ENCODE results near the gene MSANTD1. TPM values are rescaled to one million over a fixed set of nuclear protein-coding genes. Genes with fewer than 3 reads are reported as not detected.

Gene MSANTD1
- total and polyA plus RNA-seq, 7 donors = 0.11 to 0.94 (median 0.34) TPM

DNA sequence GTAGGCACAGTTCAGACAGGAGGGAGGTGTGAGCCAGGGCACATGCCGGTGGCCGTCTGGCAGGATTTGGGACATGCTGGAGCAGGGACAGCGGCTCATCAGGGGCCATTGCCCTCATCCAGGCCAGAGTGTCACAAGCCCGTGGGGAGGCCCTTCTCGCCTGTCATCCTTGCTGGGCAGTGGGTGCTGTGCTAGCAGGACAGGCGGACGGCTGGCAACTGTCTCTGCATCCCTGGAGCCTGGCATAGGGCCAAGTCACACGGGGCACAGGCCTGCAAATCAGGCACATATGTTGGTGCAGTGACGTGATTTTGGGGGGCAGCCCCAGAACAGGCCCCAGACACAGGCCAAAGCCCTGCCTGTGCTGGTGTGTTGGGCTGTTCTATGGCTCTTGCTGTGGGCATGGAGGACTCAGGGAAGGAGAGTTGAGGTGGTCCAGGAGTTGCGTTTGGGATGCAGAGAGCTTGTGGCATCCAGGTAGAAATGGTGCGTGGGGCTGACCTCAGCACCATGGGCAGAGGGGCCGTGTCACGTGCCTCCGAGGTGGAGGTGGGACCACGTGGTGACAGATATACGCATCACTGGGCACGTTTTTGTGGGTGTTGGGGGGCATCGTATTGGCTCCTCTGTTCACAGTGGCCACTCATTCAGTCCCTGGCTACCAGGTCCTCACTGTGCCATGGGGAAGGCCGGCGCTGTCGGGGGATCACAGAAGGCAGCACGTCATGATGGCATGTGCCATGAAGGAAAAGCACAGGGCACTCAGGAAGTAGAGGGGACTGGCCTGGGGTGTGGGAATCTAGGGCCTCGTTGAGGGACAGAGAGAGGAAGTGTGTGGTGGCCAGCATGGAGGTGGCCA, 14.6 kb upstream of the MSANTD1 start:
- Histone ChIP-seq H3K27me3 (ENCODE audit: insufficient read depth in 3 of 3, low read length in 2 of 3) (no peaks in the 10 kb centered on the region), H3K9me3 (no peaks in the 10 kb centered on the region), H3K4me3 (no peak overlapping the region), H3K36me3 (ENCODE audit: insufficient read depth in 1 of 2, low read depth in 1 of 2) (peaks cover 0 to 96% of the 10 kb centered on the region in 2 donors), H3K27ac (no peak overlapping the region), H3K4me1 (no peaks in the 10 kb centered on the region)
- ATAC-seq (peak in 1 of 4 donors; percentile 37), DNase-seq (no peak)
- intact Hi-C loops (cut with DNase I) = no loop called here
- no peak for TF ChIP-seq CTCF (IDR thresholded peaks at IDR 0.05)
- WGBS, 3 donors = 84 to 90% (median 84%) methylated on average over 23 of the region's 23 CpGs

DNA sequence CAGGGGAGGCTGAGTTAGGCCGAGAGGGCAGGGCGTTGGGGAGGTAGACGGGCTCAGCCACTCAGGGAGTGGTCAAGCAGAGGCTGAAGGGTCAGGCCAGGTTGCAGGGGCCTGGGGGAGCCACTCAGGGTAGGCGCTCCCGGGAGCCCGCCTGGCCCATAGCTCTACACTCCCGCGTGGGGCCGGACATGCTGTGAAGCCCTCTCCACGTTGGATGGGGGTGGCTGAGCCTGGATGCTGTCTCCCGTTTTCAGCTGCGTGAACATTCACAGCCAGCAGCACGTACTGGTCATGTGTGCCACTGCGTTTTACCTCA, 14.0 kb upstream of the MSANTD1 start:
- TF ChIP-seq CTCF (IDR thresholded peaks at IDR 0.05) = no peak
- H3K36me3 ChIP-seq (ENCODE audit: insufficient read depth in 1 of 2, low read depth in 1 of 2) = peaks cover 0 to 96% of the 10 kb centered on the region in 2 donors
- H3K4me1 ChIP-seq = no peaks in the 10 kb centered on the region
- H3K27me3 ChIP-seq (ENCODE audit: insufficient read depth in 3 of 3, low read length in 2 of 3) = no peaks in the 10 kb centered on the region
- H3K9me3 ChIP-seq = no peaks in the 10 kb centered on the region
- intact Hi-C loops (cut with DNase I) = no loop called here
- ATAC-seq (no peak), DNase-seq (no peak)
- H3K4me3 ChIP-seq = no peak overlapping the region
- WGBS, 3 donors = 90 to 93% (median 91%) methylated on average over 10 to 14 of the region's 14 CpGs
- no peak overlapping the region for H3K27ac ChIP-seq

GRCh38 chr4:3235581-3235980, 13.4 kb upstream of the MSANTD1 start:
- H3K27me3 ChIP-seq (ENCODE audit: insufficient read depth in 3 of 3, low read length in 2 of 3) = no peaks in the 10 kb centered on the region
- no peaks in the 10 kb centered on the region for H3K9me3 ChIP-seq
- 96 to 97% (median 96%) methylated on average over 11 of the region's 11 CpGs for WGBS, 3 donors
- ATAC-seq (no peak), DNase-seq (no peak)
- intact Hi-C loops (cut with DNase I) = no loop called here
- H3K27ac ChIP-seq = no peak overlapping the region
- peaks cover 0 to 96% of the 10 kb centered on the region in 2 donors for H3K36me3 ChIP-seq (ENCODE audit: insufficient read depth in 1 of 2, low read depth in 1 of 2)
- H3K4me3 ChIP-seq = no peak overlapping the region
- H3K4me1 ChIP-seq = no peaks in the 10 kb centered on the region
- no peak for TF ChIP-seq CTCF (IDR thresholded peaks at IDR 0.05)

DNA sequence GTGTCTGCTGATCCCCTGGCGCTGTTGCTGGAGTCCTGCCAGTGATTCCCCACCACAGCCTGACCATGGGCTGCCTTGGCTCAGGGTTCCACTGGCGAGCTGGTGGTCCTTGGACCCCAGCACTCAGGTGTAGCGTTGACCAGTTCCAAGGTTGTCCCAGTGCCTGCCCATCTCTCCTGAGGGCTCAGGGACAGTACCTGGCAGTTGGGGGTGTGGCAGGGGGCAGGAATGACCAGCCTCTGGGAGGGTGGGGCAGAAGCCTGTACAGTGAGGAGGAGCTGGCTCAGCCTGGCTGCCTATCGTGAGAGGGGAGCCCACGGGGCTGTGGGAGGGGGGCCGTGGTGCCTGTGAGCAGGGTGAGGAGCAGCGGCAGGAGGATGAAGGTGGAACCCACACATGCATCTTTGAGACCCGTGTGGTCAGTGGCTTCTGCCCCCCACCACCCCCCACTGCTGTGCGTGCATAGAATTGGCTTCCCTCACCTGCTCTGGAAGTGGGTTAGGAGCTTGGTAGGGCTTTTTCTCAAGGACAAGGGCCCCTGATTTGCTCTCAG, 12.6 kb upstream of the MSANTD1 start:
- H3K9me3 ChIP-seq = no peaks in the 10 kb centered on the region
- H3K4me1 ChIP-seq = no peaks in the 10 kb centered on the region
- DNase-seq = no peak
- WGBS, 3 donors = 85 to 89% (median 86%) methylated on average over 9 of the region's 9 CpGs
- ATAC-seq = no peak
- no peaks in the 10 kb centered on the region for H3K27me3 ChIP-seq (ENCODE audit: insufficient read depth in 3 of 3, low read length in 2 of 3)
- no peak for TF ChIP-seq CTCF (IDR thresholded peaks at IDR 0.05)
- H3K36me3 ChIP-seq (ENCODE audit: insufficient read depth in 1 of 2, low read depth in 1 of 2) = peaks cover 0 to 96% of the 10 kb centered on the region in 2 donors
- no peak overlapping the region for H3K27ac ChIP-seq
- intact Hi-C loops (cut with DNase I) = no loop called here
- no peak overlapping the region for H3K4me3 ChIP-seq

Data from psoas muscle (tissue), 8 donors.